ENCODE results near the gene TMEM97. TPM values are rescaled to one million over a fixed set of nuclear protein-coding genes. Genes with fewer than 3 reads are reported as not detected.

TMEM97 gene
- polyA plus RNA-seq, 1 donor from 2014 or later: 16.9 TPM

DNA sequence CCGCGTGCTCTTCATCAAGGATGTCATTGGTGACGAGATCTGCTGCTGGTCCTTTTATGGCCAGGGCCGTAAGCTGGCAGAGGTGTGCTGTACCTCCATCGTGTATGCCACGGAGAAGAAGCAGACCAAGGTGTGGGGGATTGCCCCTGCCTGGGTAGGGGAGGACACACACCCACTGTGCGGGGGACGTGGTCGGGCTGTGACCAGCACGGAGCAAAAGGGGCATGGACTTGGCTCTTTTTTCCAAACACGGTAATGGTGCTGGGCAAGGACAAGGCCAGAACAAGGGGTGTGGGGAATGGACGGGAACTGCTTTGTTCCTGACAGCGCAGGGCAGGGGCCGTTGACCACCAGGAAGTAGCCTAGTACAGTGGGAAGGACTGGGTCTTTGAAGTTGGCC is 23.3 kb downstream of the TMEM97 start:
- no peak overlapping the region for H3K9ac ChIP-seq (ENCODE audit: low read length)
- peaks cover 8% of the 10 kb centered on the region for H3K36me3 ChIP-seq (ENCODE audit: insufficient read depth, low read length)
- no peak overlapping the region for H2AFZ ChIP-seq (ENCODE audit: low read depth, low read length)
- H4K20me1 ChIP-seq (ENCODE audit: insufficient read depth): no peaks in the 10 kb centered on the region
- H3K9me3 ChIP-seq (ENCODE audit: low read length): no peaks in the 10 kb centered on the region
- no peak overlapping the region for H3K4me3 ChIP-seq (ENCODE audit: low read length)
- H3K79me2 ChIP-seq (replicated peaks; ENCODE audit: insufficient read depth, low read length): peaks cover 20% of the 10 kb centered on the region
- H3K27ac ChIP-seq (ENCODE audit: low read length): no peak overlapping the region
- no peaks in the 10 kb centered on the region for H3K9me2 ChIP-seq (ENCODE audit: insufficient read depth, low read length)
- no peaks in the 10 kb centered on the region for H3K27me3 ChIP-seq (ENCODE audit: insufficient read depth, low read depth, low read length)
- no peaks in the 10 kb centered on the region for H3F3A ChIP-seq (ENCODE audit: insufficient read depth, low read length, poor library complexity, severe bottlenecking)
- TF ChIP-seq EZH2 (IDR thresholded peaks at IDR 0.05; ENCODE audit: borderline replicate concordance, insufficient read depth, low read length, poor library complexity, severe bottlenecking): no peak
- no peak for TF ChIP-seq SMC3 (conservative IDR thresholded peaks at IDR 0.05; ENCODE audit: poor library complexity)
- no peak for TF ChIP-seq RAD21 (conservative IDR thresholded peaks at IDR 0.05)
- no peak for TF ChIP-seq CTCF (IDR thresholded peaks at IDR 0.05; ENCODE audit: poor library complexity, severe bottlenecking)
- no peak overlapping the region for H3K4me2 ChIP-seq (ENCODE audit: low read length)

DNA sequence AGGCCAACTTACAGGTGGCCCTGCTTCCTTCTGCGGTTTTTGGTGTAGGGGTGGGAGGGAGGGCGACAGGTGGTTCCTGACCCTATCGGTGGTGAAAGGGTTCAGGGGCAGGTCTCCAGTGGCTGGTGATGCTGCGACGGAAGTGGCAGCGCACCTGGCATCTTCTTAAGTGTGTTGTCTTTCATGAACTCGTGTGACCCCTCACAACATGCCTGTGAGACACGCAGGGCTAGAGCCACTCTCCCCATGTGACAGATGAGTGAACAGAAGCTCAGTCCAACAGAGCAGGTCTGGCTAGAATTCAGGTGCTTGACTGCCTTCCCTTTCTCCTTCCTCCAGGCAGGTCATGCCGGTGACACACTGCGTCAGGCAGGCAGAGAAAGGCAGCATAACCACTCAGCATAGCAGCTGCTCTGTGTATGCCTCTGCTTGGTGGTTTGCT is 24.5 kb downstream of the TMEM97 start:
- Histone ChIP-seq H2AFZ (ENCODE audit: low read depth, low read length) (no peak overlapping the region), H3K36me3 (ENCODE audit: insufficient read depth, low read length) (peaks cover 13% of the 10 kb centered on the region), H3K4me2 (ENCODE audit: low read length) (no peak overlapping the region), H3K27me3 (ENCODE audit: insufficient read depth, low read depth, low read length) (no peaks in the 10 kb centered on the region), H3K9me3 (ENCODE audit: low read length) (no peaks in the 10 kb centered on the region), H3F3A (ENCODE audit: insufficient read depth, low read length, poor library complexity, severe bottlenecking) (no peaks in the 10 kb centered on the region), H3K9ac (ENCODE audit: low read length) (no peak overlapping the region), H4K20me1 (ENCODE audit: insufficient read depth) (no peaks in the 10 kb centered on the region), H3K9me2 (ENCODE audit: insufficient read depth, low read length) (no peaks in the 10 kb centered on the region), H3K4me3 (ENCODE audit: low read length) (no peak overlapping the region), H3K27ac (ENCODE audit: low read length) (no peak overlapping the region), H3K79me2 (replicated peaks; ENCODE audit: insufficient read depth, low read length) (peaks cover 8% of the 10 kb centered on the region)
- TF ChIP-seq EZH2 (IDR thresholded peaks at IDR 0.05; ENCODE audit: borderline replicate concordance, insufficient read depth, low read length, poor library complexity, severe bottlenecking) (no peak), SMC3 (conservative IDR thresholded peaks at IDR 0.05; ENCODE audit: poor library complexity) (no peak), RAD21 (conservative IDR thresholded peaks at IDR 0.05) (no peak), TAF1 (IDR thresholded peaks at IDR 0.05; ENCODE audit: low read depth) (no peak), EP300 (conservative IDR thresholded peaks at IDR 0.05; ENCODE audit: poor library complexity, severe bottlenecking) (no peak), REST (IDR thresholded peaks at IDR 0.05; ENCODE audit: borderline replicate concordance) (no peak), CTCF (IDR thresholded peaks at IDR 0.05; ENCODE audit: poor library complexity, severe bottlenecking) (no peak), POLR2AphosphoS5 (IDR thresholded peaks at IDR 0.05) (no peak), MXI1 (conservative IDR thresholded peaks at IDR 0.05; ENCODE audit: poor library complexity, severe bottlenecking) (no peak)

All from neural cell (in vitro differentiated cells).